Umbilical cord (tissue), 2 donors: Measurements from ENCODE around the gene ZNF593. TPM values are rescaled to one million over a fixed set of nuclear protein-coding genes. Genes with fewer than 3 reads are reported as not detected.

Experiments
- DNase-seq: peaks from one replicate; pipeline ENCODE4 v3.0.0-alpha.2; 2015; ENCODE audit warnings: low spot score
- total RNA-seq: library from RNA; depleted of rRNA; stranded (reverse); fragments of >200 nt; gene quantifications from one replicate; pipeline ENCODE4 v1.2.3, GENCODE V29; 2014; ENCODE audit warnings: low replicate concordance; ENCODE audit not compliant: insufficient read depth

The ZNF593 gene
- total RNA-seq, 1 donor from 2014 or later = not detected

DNA sequence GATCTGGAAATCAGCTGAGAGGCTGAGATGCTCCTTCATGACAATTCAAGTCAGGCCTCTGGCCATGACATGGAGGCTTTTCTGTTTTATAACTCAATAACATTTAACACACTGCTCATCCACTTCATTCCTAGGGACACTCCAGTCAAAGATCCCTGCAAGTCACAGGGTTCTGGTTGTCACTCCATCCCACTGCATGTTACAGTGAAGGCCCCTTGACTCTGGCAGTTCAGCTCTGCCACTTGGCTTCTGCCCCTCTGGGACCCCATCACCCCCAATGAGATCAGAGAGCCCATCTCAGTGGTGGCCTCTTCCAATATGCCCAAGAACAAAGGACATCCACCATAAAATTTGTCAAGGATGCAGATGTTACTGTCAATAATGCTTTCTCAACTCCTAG lies 20.8 kb upstream of the ZNF593 start:
- no peak for DNase-seq

DNA sequence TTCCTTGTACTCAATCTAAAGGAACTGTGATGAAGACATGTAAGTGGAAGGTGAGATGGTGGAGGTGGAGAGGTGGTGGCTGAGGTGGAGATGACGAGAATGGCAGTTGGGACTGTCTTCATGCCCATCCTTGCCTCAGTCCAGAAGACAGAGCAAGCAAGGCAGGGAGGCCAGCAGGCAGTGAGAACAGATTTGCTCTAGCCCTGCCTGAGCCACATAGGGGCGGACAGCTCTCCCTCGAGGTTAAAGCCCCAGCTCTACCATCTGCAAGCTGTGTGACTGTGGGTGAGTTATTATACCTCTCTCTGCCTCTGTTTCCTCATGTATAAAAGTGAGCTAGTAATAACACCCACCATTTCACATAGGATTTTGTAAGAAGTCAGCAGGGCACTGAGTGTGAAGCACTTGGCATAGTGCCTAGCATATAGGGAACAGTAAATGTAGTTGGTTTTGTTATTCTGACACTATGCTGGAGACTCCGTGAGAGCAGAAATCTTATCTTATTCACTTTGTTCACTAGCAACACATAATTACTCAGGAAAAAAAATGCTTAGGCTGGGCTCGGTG lies 15.7 kb upstream of the ZNF593 start:
- no peak for DNase-seq

DNA sequence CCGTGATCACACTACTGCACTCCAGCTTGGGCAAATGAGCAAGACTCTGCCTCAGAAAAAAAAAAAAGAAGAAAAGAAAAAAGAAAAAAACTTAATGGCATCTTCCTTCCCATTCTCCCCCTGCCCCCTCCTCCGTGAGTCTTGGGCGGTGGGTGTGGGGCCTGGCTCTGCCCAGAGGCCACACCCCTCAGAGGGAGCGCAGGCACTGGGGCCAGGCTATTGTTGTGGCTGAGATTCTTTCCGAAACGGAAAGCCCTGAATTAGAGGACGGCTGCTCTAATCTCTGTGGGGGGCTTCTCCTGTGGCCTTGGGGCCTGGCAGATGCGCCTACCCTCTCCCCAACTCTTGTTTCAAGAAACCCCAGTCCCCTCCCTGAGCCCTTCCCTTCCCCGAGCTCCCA lies 15.0 kb upstream of the ZNF593 start:
- no peak for DNase-seq

DNA sequence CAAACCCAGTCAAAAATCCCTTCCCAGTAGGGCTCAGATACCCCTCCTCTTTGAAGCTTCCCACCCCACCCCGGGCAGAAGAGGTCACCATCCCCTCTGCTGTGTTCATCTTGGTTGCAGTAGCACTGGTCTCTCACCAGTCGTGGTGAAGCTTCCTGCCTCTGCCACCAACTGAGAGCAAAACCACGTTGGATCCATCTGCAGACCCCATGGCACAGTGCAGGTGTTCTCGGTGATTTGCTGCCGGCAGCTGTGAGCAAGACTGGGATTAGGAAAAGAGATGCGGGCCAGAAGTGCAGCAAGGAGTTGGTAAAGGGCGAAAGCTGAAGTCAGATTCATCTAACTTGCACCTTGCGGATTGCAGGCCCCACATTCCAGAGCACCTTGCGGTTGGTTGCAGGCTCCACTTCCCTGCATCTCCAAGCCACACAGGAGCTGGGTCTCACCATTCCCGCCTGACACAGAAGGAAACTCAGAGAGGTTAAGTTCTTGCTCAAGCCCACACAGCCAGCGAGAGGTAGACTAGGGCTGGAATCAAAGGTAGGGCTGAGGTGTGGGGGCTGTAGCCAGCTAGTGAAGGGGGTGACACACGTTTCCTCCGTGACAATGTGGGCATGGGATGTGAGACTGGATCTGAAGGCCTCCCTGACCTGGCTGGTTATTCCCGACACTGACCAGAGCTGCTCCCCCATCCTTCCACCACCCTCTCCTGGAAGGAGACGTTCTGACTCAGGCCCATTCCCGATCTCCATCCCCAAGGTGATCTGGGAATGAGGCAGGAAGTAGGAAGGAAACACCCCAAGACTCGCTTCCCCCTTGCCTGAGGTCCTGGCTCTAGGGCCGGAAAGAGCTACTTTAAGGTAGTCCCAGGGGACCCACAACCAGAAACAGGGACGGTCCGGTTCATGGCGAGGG lies 14.1 kb upstream of the ZNF593 start:
- no peak for DNase-seq

DNA sequence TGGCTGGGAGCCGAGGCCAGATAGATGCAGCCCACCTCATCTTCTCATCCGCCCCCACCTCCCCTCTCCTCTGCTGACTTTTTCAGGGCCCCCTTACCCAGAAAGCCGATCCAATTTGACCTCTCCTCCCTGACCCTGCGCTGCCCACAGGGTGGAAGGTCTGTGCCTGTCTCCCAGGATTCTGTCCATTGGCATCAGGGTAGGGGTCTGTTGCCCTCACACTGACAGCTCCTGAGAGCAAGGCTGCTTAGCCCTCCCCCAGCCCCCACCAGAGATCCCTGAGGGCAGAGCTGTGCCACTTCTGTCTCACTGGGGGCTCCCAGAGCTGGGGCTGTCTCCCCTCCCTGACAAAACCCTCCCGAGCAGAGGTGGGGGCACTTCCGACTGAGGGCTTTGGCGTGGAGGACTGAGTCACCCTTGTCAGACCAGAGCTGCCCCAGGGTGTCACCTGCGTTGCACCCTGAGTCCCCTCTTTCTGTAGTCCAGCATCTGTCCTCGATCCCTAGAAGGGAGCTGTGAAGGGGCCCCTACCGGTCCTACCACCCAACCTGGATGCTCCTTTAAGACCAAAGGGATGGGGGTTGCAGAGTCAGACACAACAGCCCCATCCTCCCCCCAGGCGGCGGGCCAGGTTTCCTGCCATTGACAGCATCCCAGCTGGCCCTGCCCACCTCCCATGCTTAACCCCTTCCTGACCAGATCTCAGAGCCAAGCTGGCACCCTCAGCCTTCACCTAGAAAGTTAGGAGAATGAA lies 13.2 kb upstream of the ZNF593 start:
- DNase-seq = no peak

DNA sequence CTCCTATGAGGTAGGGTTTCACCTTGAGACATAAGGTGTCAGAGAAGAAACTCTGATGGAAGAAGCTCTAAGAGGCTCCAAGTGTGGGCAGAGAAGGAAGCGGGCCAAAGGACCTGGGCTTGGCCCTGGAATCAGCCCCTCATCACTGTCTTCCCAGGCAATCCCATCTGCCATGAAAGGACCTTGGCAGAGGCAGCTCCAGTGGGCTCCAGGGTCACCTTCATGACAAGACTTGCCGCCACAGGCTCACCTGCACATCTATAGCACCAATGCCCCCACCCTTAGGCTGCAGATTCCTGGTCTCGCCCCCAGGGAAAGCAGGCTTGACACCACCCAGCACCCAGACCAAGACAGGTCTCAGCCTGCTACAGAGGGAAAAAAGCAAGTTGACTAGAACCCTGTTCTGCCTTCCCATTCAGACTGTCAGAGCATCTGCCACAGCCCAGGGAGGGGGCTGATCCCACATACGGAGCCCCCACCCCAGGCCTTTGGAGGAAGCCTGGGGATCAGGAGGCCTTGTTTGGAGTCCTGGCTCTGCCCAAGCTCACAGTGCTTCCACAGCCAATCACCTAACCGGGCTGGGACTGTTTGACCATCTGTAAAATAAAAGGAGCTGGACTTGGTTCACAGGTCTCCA lies 11.3 kb upstream of the ZNF593 start:
- no peak for DNase-seq

DNA sequence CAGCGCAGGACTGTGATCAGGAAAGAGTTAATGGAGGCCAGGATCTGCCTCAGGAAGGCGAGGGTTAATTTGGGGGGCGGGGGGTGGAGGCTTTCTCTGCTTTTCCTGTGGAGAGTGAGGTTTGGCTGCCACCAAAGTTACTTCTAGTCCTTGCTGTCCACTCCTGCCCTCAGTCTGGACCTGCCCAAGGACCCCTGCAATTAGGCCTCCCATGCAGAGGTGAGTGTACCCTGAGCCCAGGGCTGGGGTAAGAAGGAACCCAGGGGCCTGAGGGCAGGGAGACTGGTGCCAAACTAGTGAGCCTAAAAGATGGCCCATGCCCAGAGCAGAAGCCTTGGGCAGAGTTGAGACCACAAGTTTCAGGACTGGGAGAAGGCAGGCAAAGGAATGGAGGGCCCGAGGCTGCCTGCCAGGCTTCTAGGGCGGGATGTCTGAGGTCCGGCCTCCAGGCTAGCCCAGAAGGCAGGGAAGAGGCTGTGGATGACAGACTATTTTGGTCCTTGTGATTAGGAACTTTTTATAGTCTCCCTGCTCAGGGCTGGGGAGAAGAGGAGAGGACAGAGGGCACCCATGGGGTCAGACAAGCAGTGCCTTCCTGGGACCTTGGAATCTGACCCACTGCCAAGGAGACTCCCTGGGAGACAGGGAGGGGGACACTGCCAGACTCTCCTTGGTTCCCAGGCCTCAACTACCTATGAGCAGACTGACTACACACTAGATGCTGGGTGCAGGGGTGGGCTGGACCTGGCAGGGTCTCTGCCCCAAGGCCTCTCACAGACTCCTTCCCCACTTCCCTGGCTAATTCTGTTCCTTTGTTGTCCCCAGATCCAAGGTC lies 10.6 kb upstream of the ZNF593 start, which contains the start of gene FAM110D:
Gene FAM110D, plus strand, starts transcription at position 172 of the 835 bp plus-strand sequence. CDS start 2,213 bp downstream, outside the sequence.
- DNase-seq = no peak

DNA sequence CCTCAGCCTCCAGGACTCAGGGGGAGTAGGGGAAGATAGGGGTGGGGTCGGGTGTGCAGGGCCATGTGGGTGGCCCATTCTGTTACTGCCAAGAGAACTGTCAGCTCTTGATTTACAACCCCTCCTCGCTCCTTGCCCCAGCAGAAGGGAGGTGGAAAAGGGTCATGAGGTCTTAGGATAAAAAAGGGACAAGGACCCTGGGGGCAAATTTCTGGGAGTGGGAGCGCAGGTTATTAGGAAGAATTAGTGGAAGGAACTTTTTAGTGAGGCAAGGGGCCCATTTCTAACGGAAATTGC lies 10.0 kb upstream of the ZNF593 start:
- no peak for DNase-seq

DNA sequence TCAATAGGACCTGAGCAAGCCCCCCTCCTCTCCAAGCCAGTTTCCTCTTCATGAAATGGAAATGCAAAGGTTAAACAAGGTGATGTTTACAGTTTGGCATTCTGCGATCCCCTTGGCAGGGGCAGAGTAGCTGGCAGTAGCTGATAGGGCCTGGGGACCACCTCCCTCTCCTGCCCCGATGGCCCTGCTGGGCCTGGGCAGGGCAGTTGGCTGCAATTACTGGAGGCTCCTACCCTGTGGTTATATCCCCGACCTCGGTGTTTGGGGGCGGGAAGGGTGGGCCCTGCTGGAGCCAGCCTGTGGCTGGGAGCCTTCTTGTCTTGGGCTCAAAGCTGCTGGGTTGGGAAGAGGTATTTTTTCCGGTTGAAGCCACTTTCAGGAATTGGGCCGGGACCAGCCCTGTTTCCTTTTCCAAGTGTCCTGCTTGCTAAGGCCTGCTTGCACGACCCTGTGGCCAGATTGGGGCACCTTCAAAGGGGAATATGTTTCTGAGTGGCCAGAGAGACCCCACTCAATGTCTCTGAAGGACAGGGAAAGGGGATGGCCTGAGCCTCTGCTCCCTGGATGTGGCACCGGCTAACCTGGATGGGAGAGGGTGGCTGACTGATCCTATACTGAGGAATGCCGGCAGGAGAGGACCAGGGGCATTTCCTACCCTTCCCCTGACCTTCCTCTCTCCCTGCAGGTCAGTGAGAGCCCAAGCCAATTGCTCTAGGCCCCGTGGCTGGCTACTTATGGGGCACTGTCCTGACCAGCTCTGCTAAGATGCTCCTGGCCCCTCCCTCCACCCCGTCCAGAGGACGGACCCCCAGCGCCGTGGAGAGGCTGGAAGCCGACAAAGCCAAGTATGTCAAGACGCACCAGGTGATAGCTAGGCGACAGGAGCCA lies 8.9 kb upstream of the ZNF593 start:
- no peak for DNase-seq

DNA sequence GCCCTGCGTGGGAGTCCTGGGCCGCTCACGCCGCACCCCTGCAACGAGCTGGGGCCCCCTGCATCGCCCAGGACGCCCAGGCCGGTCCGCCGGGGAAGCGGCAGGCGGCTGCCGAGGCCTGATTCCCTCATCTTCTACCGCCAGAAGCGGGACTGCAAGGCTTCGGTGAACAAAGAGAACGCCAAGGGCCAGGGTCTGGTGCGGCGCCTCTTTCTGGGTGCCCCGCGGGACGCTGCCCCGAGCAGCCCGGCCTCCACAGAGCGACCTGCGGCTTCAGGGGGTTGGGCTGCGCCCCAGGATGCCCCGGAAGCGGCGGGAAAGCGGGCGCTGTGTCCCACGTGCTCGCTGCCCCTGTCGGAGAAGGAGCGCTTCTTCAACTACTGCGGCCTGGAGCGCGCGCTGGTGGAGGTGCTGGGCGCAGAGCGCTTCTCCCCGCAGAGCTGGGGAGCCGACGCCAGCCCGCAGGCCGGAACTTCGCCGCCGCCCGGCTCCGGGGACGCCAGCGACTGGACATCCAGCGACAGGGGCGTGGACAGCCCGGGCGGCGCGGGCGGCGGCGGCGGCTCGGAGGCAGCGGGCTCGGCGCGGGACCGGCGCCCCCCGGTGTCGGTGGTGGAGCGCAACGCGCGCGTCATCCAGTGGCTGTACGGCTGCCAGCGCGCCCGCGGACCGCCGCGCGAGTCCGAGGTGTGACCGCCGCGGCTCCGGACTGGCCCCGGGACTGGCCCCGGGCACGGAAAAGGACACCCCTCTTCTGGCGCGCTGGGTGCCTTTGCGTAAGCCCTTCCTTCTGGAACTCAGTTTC lies 8.1 kb upstream of the ZNF593 start:
- DNase-seq = peak; percentile 38

DNA sequence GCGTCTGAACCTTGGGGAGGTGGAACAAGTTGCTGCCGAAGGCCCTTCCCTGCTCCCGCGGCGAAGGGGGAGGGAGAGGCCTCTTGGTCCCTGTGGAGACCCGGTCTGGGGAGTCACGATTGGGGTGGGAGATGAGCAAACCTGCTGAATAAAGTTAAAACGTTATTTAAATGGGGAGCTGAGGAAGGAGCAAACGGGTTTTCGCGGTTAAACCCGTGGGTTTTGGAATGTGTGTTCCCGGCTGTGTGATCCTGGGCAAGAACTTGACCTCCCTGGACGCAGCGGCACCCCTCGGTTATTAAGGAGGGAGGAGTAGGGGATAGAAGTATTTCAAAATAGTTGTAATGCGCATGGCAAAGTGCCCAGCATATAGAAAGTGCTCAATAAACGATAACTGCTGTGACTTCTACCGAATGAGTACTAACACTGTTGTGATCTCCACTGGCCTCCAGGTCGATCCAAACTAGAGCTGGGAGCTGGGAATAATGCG lies 7.4 kb upstream of the ZNF593 start:
- no peak for DNase-seq

DNA sequence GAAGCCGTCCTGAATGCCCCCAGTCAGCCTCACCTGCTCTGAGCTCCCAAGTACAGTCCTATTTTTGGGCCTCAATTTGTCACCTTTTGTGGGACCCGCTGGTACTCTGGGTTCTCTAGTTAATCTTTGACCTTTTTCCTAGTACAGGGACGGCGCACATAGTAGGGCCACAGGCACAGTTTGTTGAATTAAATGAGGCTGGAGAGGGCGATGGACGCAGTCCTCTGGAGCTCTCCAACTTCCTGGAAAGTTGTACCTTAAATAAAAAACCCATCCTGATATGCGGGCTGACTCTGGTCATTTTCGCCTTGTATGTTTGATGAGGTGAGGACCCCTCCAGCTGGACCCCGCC lies 6.0 kb upstream of the ZNF593 start:
- no peak for DNase-seq

DNA sequence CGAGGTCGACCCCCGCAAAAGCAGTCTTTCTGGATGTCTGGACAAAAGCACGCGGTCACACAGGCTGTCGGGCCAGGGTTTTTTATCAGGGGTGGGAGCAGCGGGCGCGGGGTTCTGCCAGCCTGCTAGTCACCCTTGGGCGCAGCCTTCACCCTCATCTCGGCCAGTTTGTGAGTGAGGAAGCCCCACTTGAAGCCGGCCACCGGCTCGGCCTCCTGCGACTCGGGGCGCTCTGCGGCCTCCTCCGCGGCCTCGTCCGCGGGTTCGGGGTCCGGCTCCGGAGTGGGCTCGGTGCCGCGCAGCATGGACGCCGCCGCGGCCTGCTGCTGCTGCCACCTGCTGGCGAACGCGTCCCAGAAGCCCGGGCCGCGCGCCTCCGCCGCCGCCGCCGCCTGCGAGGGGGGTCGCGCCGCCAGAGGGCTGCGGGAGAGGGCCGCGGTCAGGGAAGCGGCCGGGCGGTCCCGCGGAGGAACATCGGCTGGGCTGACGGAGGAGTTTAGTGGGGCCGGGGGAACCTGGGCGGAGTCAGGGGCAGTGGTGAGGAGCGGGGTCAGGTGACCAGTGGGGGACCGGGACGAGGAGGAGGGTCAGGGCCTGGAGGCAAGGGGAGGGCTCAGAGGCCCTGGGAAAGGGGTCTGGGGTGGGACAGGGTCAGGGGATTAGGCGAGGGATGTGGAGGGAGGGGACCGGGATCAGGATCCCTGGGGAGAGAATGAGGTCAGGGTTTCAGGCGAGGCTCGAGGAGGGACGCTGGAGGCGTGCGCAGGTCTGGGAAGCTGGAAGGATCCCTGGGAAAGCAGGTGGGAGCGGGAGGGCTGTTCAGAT lies 5.5 kb upstream of the ZNF593 start:
- DNase-seq = no peak

DNA sequence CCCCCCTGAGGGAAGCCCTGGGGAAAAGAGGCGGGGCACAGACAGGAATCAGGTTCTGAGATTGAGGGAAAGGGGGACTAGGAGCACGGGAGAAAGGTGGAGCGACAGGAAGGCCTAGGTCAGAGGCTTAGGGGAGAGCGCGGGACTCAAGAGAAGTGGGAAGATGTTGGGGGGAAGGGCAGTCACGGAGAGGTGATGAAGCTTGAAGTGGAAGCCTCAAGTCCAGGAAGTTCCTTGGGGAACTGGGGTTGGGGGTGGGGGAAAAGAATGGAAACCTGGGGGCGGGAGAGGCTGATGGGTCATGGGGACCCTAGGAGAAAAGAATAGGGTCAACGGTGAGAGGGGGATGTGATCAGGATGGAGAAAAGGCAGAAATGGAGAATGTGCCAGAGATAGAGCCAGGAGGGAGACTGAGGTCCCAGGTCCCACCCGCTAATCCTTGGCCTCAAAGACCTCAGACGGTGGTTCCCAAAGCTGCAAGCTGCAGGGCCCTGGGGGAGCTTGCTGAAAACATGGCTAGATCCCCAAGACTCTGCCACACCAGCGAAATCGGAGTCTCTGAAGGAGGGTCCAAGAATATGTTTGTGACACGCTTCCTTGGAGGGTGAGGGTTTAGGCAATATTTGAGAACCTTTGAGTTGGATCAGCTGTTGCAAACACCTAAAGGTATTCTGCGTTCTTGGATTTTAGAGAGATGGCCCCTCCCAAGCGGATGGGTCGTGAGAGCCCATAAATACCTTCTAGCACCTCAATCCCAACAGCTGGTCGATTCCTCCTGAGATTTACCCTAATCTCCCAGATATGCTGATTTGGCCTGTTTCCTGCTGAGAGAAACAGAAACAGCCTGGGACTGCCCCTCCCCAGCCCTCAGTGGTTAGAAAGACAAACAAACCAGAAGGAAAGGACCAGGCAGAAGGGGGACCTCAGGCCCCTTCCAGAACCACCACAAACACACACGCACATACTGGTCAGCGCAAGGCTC lies 4.6 kb upstream of the ZNF593 start:
- peak; percentile 72 for DNase-seq

DNA sequence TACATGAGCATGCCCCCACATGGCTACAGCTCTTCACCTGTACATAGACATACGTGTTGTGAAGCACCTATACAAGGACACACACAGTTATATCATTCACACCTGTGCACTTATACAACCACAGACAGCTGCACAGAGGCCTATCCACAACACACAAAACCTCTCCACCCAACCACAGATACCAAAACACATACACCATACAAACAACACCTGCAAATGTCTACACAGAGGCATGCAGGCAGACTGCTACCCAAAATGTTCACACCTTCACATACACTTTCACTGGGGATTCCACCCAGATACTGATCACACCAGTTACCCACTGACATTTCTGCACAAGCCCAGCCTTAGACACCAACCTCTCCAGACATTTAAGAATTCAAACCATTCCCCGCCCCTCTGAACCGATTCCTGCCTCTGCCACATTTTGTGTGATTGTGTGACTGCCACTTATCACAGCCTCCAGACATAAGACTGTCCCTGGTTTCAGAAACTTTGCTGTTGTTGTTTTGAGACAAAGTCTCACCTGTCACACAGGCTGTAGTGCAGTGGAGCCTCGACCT lies 2.9 kb upstream of the ZNF593 start:
- no peak for DNase-seq

DNA sequence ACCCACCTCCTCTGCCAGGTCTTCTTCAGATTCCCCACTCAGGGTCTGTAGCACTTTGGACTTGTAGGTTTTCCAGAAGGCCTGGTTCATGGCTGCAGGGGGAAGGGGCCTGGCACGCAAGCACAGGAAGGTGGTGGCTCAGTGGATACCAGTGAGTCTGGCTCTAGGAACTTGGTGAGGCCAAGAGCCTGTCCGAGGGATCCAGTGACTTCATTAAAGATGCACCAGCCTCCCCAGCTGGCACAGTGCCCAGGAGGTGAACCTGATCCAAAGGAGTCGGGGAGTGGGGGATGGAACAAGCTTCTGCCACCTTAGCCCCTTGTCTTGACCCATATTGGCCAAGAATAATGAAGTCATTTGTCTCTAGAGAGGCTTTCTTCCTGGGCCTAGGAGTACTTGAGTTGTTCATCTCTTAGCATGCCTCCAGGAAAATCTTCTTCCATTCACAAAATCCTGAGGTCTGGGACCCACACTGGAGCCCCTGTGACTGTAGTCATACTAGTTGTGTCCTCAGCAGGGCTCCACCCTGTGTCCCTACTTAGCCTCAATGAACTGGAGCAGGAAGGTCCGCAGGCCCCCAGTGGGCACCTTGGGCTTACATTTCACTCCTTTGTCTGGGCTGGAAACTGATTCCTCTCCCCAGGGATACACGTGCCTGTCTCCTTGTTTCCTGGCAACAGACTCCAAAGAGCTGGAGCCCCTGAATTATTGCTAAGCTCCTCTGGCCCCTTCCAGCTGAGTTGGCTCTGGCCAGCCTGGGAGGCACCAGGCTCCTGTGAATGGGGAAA lies 1.1 kb upstream of the ZNF593 start, which contains the start of gene C1orf232:
Gene C1orf232, minus strand, starts transcription at position 554 of the 788 bp plus-strand sequence. Its CDS starts 464 bp downstream, at position 90.
- peak; percentile 44 for DNase-seq
